PC-9 (cell line): ENCODE data around the gene EDARADD. TPM values are rescaled to one million over a fixed set of nuclear protein-coding genes. Genes with fewer than 3 reads are reported as not detected.

ENCODE experiments used
- BruUV-seq: library from RNA; stranded (reverse); fragments of 400-500 nt; replicated peaks from 2 replicates; lab custom pipeline; 2021; lab: Mats Ljungman, UMichigan
- CTCF ChIA-PET: fragments of 300-600 bp; sonication (Branson Sonifier 250); formaldehyde crosslinking; loops from one replicate; lab custom pipeline; 2022; ENCODE audit warnings: antibody characterized with exemption; lab: Charles Lee
- POLR2A ChIA-PET: fragments of 300-600 bp; sonication (Branson Sonifier 250); formaldehyde crosslinking; loops from one replicate; lab custom pipeline; 2022; ENCODE audit warnings: antibody characterized with exemption; ENCODE audit not compliant: unreplicated experiment; lab: Charles Lee
- DNase-seq, 2 experiments: peaks; one replicate each; pipeline versions ENCODE4 v3.0.0 to v3.0.0-alpha.2; 2015 to 2022; ENCODE audit warnings: mixed read lengths in 1 of 2
- H2AFZ ChIP-seq: fragments of 200-600 bp; sonication (generic); 2 replicates; pipeline ENCODE4 v1.8.1; 2017; ENCODE audit warnings: antibody characterized with exemption
- H3F3A ChIP-seq: fragments of 200-600 bp; sonication (generic); 2 replicates; pipeline ENCODE4 v1.8.1; 2017; ENCODE audit warnings: antibody characterized with exemption, mild to moderate bottlenecking, low read depth; ENCODE audit not compliant: insufficient read depth
- H3K27ac ChIP-seq: fragments of 200-600 bp; sonication (generic); 2 replicates; pipeline ENCODE4 v1.6.1; 2016; ENCODE audit warnings: mixed run types
- H3K27me3 ChIP-seq: fragments of 200-600 bp; sonication (generic); 2 replicates; pipeline ENCODE4 v1.6.1; 2016; ENCODE audit warnings: low read depth, mixed run types; ENCODE audit not compliant: insufficient read depth
- H3K36me3 ChIP-seq: fragments of 200-600 bp; sonication (generic); 2 replicates; pipeline ENCODE4 v1.6.1; 2016; ENCODE audit warnings: low read depth, mixed run types
- H3K4me1 ChIP-seq: fragments of 200-600 bp; sonication (generic); replicated peaks from 2 replicates; pipeline ENCODE4 v1.6.1; 2016; ENCODE audit warnings: mixed run types; ENCODE audit not compliant: insufficient read depth
- H3K4me2 ChIP-seq: fragments of 200-600 bp; sonication (generic); 2 replicates; pipeline ENCODE4 v1.6.1; 2017; ENCODE audit warnings: mixed run types
- H3K4me3 ChIP-seq: fragments of 200-600 bp; sonication (generic); 2 replicates; pipeline ENCODE4 v1.6.1; 2016; ENCODE audit warnings: mixed run types
- H3K79me2 ChIP-seq: fragments of 200-600 bp; sonication (generic); 2 replicates; pipeline ENCODE4 v1.6.1; 2017; ENCODE audit warnings: low read depth, mixed run types
- H3K9me2 ChIP-seq: fragments of 200-600 bp; sonication (generic); 2 replicates; pipeline ENCODE4 v1.8.1; 2017; ENCODE audit warnings: mild to moderate bottlenecking; ENCODE audit not compliant: insufficient read depth
- H3K9me3 ChIP-seq: fragments of 200-600 bp; sonication (generic); 2 replicates; pipeline ENCODE4 v1.8.1; 2016; ENCODE audit warnings: low read depth; ENCODE audit not compliant: insufficient read depth
- H4K20me1 ChIP-seq: fragments of 200-600 bp; sonication (generic); 2 replicates; pipeline ENCODE4 v1.8.1; 2017; ENCODE audit not compliant: insufficient read depth
- EZH2 ChIP-seq: fragments of 200-600 bp; sonication (generic); IDR thresholded peaks from 2 replicates; pipeline ENCODE4 v1.8.0; 2017; ENCODE audit warnings: antibody characterized with exemption, low read depth
- intact Hi-C: fragments of 100-400 bp; cut with micrococcal nuclease; formaldehyde crosslinking; loops from one replicate; pipeline ENCODE4 v1.10.0; 2022; ENCODE audit not compliant: unreplicated experiment
- total RNA-seq: library from RNA; stranded (reverse); gene quantifications from 2 replicates; pipeline ENCODE4 v1.2.3, GENCODE V29; 2021
- TF ChIP-seq, protein P1 (sequence below): fragments of 200-600 bp; sonication (generic); conservative IDR thresholded peaks from 2 replicates; pipeline ENCODE4 v1.6.1; 2017; ENCODE audit warnings: mixed run types, antibody characterized with exemption, mild to moderate bottlenecking, moderate library complexity

EDARADD gene
- total RNA-seq, 1 experiment from 2014 or later: not detected

DNA sequence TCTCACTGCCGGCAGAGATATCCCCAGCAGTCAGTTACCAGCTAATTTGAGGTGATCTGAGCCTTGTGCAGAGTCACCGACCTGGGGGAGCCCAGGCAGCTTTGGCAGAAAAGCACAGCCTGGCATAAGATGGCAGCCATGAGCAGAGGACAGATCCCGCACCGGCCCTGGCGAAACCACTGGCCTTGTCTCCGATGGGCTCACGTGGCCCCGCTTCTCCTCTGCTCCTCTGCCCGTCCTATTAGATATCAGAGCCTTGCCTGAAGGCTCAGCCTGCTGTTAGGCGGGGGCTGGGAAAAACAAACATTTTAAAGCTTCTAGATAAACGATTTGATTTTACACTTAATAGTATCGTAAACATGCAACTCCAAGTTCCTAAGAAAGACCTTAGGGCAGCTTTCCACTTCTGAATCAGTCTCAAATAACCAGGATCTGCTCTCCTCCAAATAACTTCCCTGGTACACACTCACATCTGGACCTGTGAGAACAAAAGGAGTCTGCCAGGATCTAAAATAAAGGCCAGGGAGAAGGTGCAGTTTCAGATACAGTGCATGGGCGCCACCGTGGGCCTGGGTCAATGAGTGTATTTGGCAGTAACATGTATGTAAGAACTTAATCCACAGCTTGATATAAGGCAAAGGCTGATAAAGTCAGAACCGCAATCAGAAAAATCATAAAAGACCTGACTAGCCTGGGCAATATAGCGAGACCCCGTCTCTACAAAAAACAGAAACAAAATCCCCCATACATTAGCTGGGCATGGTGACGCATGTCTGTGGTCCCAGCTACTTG lies 10.0 kb downstream of the EDARADD start:
- H3K4me2 ChIP-seq: no peak overlapping the region
- DNase-seq: no peak
- H3K27ac ChIP-seq: no peak overlapping the region
- H3K9me2 ChIP-seq: no peaks in the 10 kb centered on the region
- H3F3A ChIP-seq: peaks cover 9% of the 10 kb centered on the region; the same call in 1 of the 2 replicates
- no peaks in the 10 kb centered on the region for H3K36me3 ChIP-seq
- H2AFZ ChIP-seq: no peak overlapping the region
- H3K9me3 ChIP-seq: no peaks in the 10 kb centered on the region
- H3K4me1 ChIP-seq: peaks cover 10% of the 10 kb centered on the region
- ChIA-PET POLR2A (no interaction called here), CTCF (no interaction called here)
- H3K4me3 ChIP-seq: no peak overlapping the region
- intact Hi-C loops: no loop called here
- H3K79me2 ChIP-seq: no peaks in the 10 kb centered on the region
- no peaks in the 10 kb centered on the region for H4K20me1 ChIP-seq
- no peak for TF ChIP-seq EZH2
- TF ChIP-seq, protein P1, sequence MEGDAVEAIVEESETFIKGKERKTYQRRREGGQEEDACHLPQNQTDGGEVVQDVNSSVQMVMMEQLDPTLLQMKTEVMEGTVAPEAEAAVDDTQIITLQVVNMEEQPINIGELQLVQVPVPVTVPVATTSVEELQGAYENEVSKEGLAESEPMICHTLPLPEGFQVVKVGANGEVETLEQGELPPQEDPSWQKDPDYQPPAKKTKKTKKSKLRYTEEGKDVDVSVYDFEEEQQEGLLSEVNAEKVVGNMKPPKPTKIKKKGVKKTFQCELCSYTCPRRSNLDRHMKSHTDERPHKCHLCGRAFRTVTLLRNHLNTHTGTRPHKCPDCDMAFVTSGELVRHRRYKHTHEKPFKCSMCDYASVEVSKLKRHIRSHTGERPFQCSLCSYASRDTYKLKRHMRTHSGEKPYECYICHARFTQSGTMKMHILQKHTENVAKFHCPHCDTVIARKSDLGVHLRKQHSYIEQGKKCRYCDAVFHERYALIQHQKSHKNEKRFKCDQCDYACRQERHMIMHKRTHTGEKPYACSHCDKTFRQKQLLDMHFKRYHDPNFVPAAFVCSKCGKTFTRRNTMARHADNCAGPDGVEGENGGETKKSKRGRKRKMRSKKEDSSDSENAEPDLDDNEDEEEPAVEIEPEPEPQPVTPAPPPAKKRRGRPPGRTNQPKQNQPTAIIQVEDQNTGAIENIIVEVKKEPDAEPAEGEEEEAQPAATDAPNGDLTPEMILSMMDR: no peak
- H3K27me3 ChIP-seq: no peaks in the 10 kb centered on the region
- BruUV-seq: no TSS peak

DNA sequence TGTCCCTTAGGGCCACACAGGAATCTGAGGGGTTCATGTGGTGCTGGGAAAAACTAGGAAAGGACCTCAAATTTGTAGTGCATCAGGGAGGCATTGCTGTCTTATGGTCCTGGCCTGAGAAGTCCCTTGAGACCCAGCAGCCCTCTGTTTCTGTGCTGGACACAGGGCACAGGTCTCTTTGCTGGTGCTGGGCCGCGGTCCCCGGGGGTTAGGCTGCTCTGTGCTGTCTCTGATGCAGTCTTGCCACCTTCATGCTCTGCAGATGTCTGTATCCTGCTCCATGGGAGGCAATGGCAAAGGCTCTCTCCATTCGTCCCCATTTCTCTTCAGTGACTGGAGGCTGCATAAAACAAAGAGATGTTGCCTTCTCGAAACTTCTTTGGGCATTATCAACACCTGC lies 13.0 kb downstream of the EDARADD start:
- H2AFZ ChIP-seq: no peak overlapping the region
- no peak overlapping the region for H3K27ac ChIP-seq
- no peaks in the 10 kb centered on the region for H3K4me1 ChIP-seq
- no peaks in the 10 kb centered on the region for H3K9me2 ChIP-seq
- TF ChIP-seq, protein P1: no peak
- TF ChIP-seq EZH2: no peak
- POLR2A ChIA-PET: no interaction called here
- H3K36me3 ChIP-seq: no peaks in the 10 kb centered on the region
- peaks cover 10% of the 10 kb centered on the region; the same call in 1 of the 2 replicates for H3K27me3 ChIP-seq
- CTCF ChIA-PET: no interaction called here
- no peaks in the 10 kb centered on the region for H3F3A ChIP-seq
- DNase-seq: no peak
- H3K79me2 ChIP-seq: no peaks in the 10 kb centered on the region
- no peak overlapping the region for H3K4me3 ChIP-seq
- intact Hi-C loops: no loop called here
- H3K4me2 ChIP-seq: no peak overlapping the region
- no peaks in the 10 kb centered on the region for H4K20me1 ChIP-seq
- H3K9me3 ChIP-seq: no peaks in the 10 kb centered on the region
- BruUV-seq: no TSS peak

DNA sequence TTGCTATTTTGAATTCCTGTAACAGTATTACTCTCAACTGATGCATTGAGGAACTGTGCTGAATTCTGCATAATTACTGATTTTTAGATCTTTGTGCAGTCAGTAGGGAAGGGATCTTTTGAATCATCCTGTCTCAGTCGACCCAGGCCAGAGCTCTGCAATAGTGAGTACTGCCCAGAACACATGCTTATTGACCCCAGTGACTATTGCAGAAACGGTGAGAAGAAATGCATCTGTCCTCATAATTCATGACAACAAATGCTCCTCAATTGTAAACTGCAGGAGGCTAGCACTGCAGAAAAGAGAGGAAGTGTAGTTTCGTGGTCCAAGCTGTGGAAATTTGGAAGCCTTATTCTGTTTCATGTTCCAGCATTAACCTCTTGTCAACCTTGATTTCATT lies 19.6 kb downstream of the EDARADD start:
- ChIA-PET POLR2A (no interaction called here), CTCF (no interaction called here)
- Histone ChIP-seq H3K4me2 (no peak overlapping the region), H3K4me1 (no peaks in the 10 kb centered on the region), H3K27ac (no peak overlapping the region), H3K9me2 (no peaks in the 10 kb centered on the region), H3K79me2 (no peaks in the 10 kb centered on the region), H3K4me3 (no peak overlapping the region), H3K9me3 (no peaks in the 10 kb centered on the region), H3F3A (no peaks in the 10 kb centered on the region), H4K20me1 (no peaks in the 10 kb centered on the region), H3K36me3 (no peaks in the 10 kb centered on the region), H2AFZ (no peak overlapping the region), H3K27me3 (peaks cover 17% of the 10 kb centered on the region)
- TF ChIP-seq EZH2: no peak
- TF ChIP-seq, protein P1: no peak
- no TSS peak for BruUV-seq
- no peak for DNase-seq
- intact Hi-C loops: no loop called here
